Measurements from ENCODE around the gene CASP6.

The CASP6 gene

GRCh38 chr4:109702950-109703663, at the start of gene CASP6:
Gene CASP6 (minus strand): TSS chr4:109703445. CDS start chr4:109703395, 50 bp downstream.
- H3K4me3 ChIP-seq (ENCODE audit: low read depth, low read length): peak within 1 kb of the TSS; percentile 78
- in situ Hi-C loops (cut with HindIII; ENCODE audit: low sequenced_read_pairs): no loop called here

GRCh38 chr4:109752525-109752924, 49.3 kb upstream of the CASP6 start:
- DNase-seq (ENCODE audit: low read depth, low spot score): no peak
- in situ Hi-C loops (cut with HindIII; ENCODE audit: low sequenced_read_pairs): no loop called here
- TF ChIP-seq CTCF (IDR thresholded peaks at IDR 0.05; ENCODE audit: low read depth, low read length): no peak
- H3K4me3 ChIP-seq (ENCODE audit: low read depth, low read length): no peak overlapping the region

More at GRCh38 chr4:109702950-109703663, at the start of gene CASP6:
- peak; percentile 76 for DNase-seq (ENCODE audit: low read depth, low spot score)
- peak; percentile 72 for TF ChIP-seq CTCF (IDR thresholded peaks at IDR 0.05; ENCODE audit: low read depth, low read length)

GRCh38 chr4:109751852-109752251, 48.6 kb upstream of the CASP6 start:
- TF ChIP-seq CTCF (IDR thresholded peaks at IDR 0.05; ENCODE audit: low read depth, low read length): no peak
- DNase-seq (ENCODE audit: low read depth, low spot score): no peak
- in situ Hi-C loops (cut with HindIII; ENCODE audit: low sequenced_read_pairs): no loop called here
- no peak overlapping the region for H3K4me3 ChIP-seq (ENCODE audit: low read depth, low read length)

- H3K4me3 ChIP-seq (ENCODE audit: low read depth, low read length): no peak overlapping the region
- DNase-seq (ENCODE audit: low read depth, low spot score): no peak
- in situ Hi-C loops (cut with HindIII; ENCODE audit: low sequenced_read_pairs): no loop called here
- no peak for TF ChIP-seq CTCF (IDR thresholded peaks at IDR 0.05; ENCODE audit: low read depth, low read length)
Observed at GRCh38 chr4:109750652-109751244, 47.5 kb upstream of the CASP6 start.

- no peak for DNase-seq (ENCODE audit: low read depth, low spot score)
- no peak overlapping the region for H3K4me3 ChIP-seq (ENCODE audit: low read depth, low read length)
- in situ Hi-C loops (cut with HindIII; ENCODE audit: low sequenced_read_pairs): no loop called here
- no peak for TF ChIP-seq CTCF (IDR thresholded peaks at IDR 0.05; ENCODE audit: low read depth, low read length)
Observed at GRCh38 chr4:109749388-109750082, 46.3 kb upstream of the CASP6 start.

GRCh38 chr4:109748114-109748513, 44.9 kb upstream of the CASP6 start:
- DNase-seq (ENCODE audit: low read depth, low spot score): no peak
- in situ Hi-C loops (cut with HindIII; ENCODE audit: low sequenced_read_pairs): no loop called here
- no peak overlapping the region for H3K4me3 ChIP-seq (ENCODE audit: low read depth, low read length)
- no peak for TF ChIP-seq CTCF (IDR thresholded peaks at IDR 0.05; ENCODE audit: low read depth, low read length)
